HepG2 (cell line): ENCODE data around the gene GPR37L1. TPM values are rescaled to one million over a fixed set of nuclear protein-coding genes. Genes with fewer than 3 reads are reported as not detected.

ENCODE experiments used
- ATM ChIP-seq: fragments of 450-650 bp; IDR thresholded peaks from 2 replicates; pipeline ENCODE4 v1.7.1; 2017; ENCODE audit warnings: mild to moderate bottlenecking, borderline replicate concordance
- CBX1 ChIP-seq: IDR thresholded peaks from one replicate; pipeline ENCODE4 v1.6.1; 2016; ENCODE audit warnings: antibody characterized with exemption, low read depth
- FOXJ3 ChIP-seq: sonication (generic); formaldehyde crosslinking; IDR thresholded peaks from 2 replicates; pipeline ENCODE4 v1.4.0; 2020; ENCODE audit warnings: missing genetic modification reagents, mild to moderate bottlenecking, borderline replicate concordance
- FOXM1 ChIP-seq: sonication (generic); formaldehyde crosslinking; IDR thresholded peaks from 2 replicates; pipeline ENCODE4 v1.5.0; 2020; ENCODE audit warnings: missing genetic modification reagents
- HNRNPUL1 ChIP-seq: fragments of 200-400 bp; formaldehyde crosslinking; IDR thresholded peaks from 2 replicates; pipeline ENCODE4 v1.6.1; 2017; ENCODE audit warnings: low read depth, mild to moderate bottlenecking, low read length, moderate library complexity
- JARID2 ChIP-seq: sonication (generic); formaldehyde crosslinking; IDR thresholded peaks from 2 replicates; pipeline ENCODE4 v1.8.1; 2023; ENCODE audit warnings: missing genetic modification reagents, inconsistent platforms; ENCODE audit not compliant: insufficient replicate concordance
- MTF1 ChIP-seq: sonication (generic); formaldehyde crosslinking; IDR thresholded peaks from 2 replicates; pipeline ENCODE4 v1.5.0; 2020; ENCODE audit warnings: missing genetic modification reagents
- MYC ChIP-seq: sonication (generic); formaldehyde crosslinking; IDR thresholded peaks from 2 replicates; pipeline ENCODE4 v1.9.0; 2021; ENCODE audit warnings: missing genetic modification reagents, borderline replicate concordance
- NFE2L1 ChIP-seq: sonication (generic); formaldehyde crosslinking; IDR thresholded peaks from 2 replicates; pipeline ENCODE4 v1.4.0; 2020; ENCODE audit warnings: missing genetic modification reagents, mild to moderate bottlenecking, borderline replicate concordance
- NR2C2 ChIP-seq: sonication (generic); formaldehyde crosslinking; IDR thresholded peaks from 2 replicates; pipeline ENCODE4 v1.4.0; 2020; ENCODE audit warnings: missing genetic modification reagents, mild to moderate bottlenecking, moderate library complexity, borderline replicate concordance
- TOE1 ChIP-seq: sonication (generic); formaldehyde crosslinking; IDR thresholded peaks from 2 replicates; pipeline ENCODE4 v1.4.0; 2020; ENCODE audit warnings: mild to moderate bottlenecking, missing genetic modification reagents
- ZFP1 ChIP-seq: IDR thresholded peaks from 2 replicates; pipeline ENCODE4 v1.6.1; 2016
- ZNF256 ChIP-seq: sonication (generic); formaldehyde crosslinking; conservative IDR thresholded peaks from 2 replicates; pipeline ENCODE4 v1.4.0; 2020; ENCODE audit warnings: missing genetic modification reagents
- ZNF354B ChIP-seq: sonication (generic); formaldehyde crosslinking; IDR thresholded peaks from 2 replicates; pipeline ENCODE4 v1.8.0; 2022; ENCODE audit warnings: mild to moderate bottlenecking, missing genetic modification reagents
- ZNF713 ChIP-seq: sonication (generic); formaldehyde crosslinking; IDR thresholded peaks from 2 replicates; pipeline ENCODE4 v1.4.0; 2020; ENCODE audit warnings: mild to moderate bottlenecking, missing genetic modification reagents
- ZNF850 ChIP-seq: sonication (generic); formaldehyde crosslinking; conservative IDR thresholded peaks from 2 replicates; pipeline ENCODE4 v1.9.0; 2021; ENCODE audit warnings: mild to moderate bottlenecking, missing genetic modification reagents
- polyA plus RNA-seq, 8 experiments: library from polyadenylated mRNA; depleted of rRNA in 3 of 8; stranded (reverse) in 7 of 8; unstranded in 1 of 8; fragments of >200 nt; fragmentation: Illumina TruSeq in 4 of 8; extraction: Trizol in 4 of 8; gene quantifications; 2 replicates each; pipeline versions ENCODE4 v1.2.1 to v1.2.3, GENCODE V29; 2011 to 2016; ENCODE audit warnings: low read depth in 4 of 8, missing spikeins in 1 of 8, mixed read lengths in 1 of 8; ENCODE audit not compliant: insufficient read depth in 1 of 8
- total RNA-seq, 5 experiments: library from RNA; depleted of rRNA; stranded (reverse); fragments of >200 nt; fragmentation: Illumina TruSeq; extraction: Trizol; gene quantifications; 2 replicates each; pipeline ENCODE4 v1.2.3, GENCODE V29; 2016; ENCODE audit warnings: low read depth in 1 of 5
- TF ChIP-seq, protein P1 (sequence below): sonication (generic); formaldehyde crosslinking; IDR thresholded peaks from 2 replicates; pipeline ENCODE4 v1.5.1; 2020; ENCODE audit warnings: mild to moderate bottlenecking, missing genetic modification reagents, moderate library complexity
- TF ChIP-seq, protein P2 (sequence below): sonication (generic); formaldehyde crosslinking; IDR thresholded peaks from 2 replicates; pipeline ENCODE4 v1.8.1; 2023; ENCODE audit warnings: mild to moderate bottlenecking, missing genetic modification reagents
- TF ChIP-seq, protein P3 (sequence below): IDR thresholded peaks from 2 replicates; pipeline ENCODE4 v1.6.1; 2018; ENCODE audit warnings: missing genetic modification reagents, mild to moderate bottlenecking, missing compliant biosample characterization
- TF ChIP-seq, protein P4 (sequence below): sonication (generic); formaldehyde crosslinking; IDR thresholded peaks from 2 replicates; pipeline ENCODE4 v1.4.0; 2020; ENCODE audit warnings: missing genetic modification reagents
- TF ChIP-seq, protein P5 (sequence below), 2 experiments: sonication (generic) in 1 of 2; formaldehyde crosslinking in 1 of 2; IDR thresholded peaks; 2 replicates each; pipeline versions ENCODE4 v1.5.1 to v1.6.1; 2011 to 2020; ENCODE audit warnings: borderline replicate concordance in 1 of 2, low read depth in 1 of 2, low read length in 1 of 2, mild to moderate bottlenecking in 1 of 2, missing genetic modification reagents in 1 of 2, moderate library complexity in 1 of 2

Gene GPR37L1
- total and polyA plus RNA-seq, 2 of the 13 experiments (the other 11 are each of a cell fraction or from before 2014, with no cell fraction given), result 0.13 TPM; not detected in 1

DNA sequence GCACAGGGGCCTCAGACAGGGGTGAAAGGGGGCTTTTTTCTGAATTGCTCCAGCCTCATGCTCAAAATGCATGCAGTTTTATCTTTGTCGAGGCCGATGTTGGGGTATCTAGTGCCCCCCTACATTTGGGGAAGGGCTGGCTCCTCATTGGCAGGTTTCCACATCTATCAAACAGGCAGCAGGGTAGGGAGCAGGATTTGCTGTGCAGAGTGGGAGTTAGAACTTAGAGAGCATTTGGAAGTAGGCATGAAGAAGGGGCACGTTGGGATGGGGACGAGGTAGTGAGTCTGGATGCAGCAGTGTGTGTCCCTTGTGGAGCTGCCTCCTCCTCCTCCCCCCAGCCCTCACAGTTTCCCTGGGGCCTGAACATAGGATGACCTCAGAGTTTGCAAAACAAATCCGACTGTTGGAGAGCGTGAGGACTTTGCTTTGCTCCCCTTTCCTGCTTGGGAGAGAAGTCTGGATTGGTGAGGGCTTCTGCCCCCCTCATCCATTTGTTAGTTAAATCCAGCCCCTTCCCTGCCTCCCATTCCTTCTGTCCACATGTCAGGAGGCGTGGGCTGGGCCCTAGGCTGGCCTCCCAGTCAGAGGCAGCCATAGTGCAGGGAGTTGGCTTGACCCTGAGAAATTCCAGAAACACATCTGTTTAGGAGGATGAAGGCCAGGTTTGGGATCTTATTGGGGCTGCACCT, 36.9 kb upstream of the GPR37L1 start (continued):
- TF ChIP-seq FOXJ3, result no peak
- TF ChIP-seq NR2C2 (CRISPR knock-in tag), result peak; percentile 58; the same call in 1 of the 2 replicates
- no peak for TF ChIP-seq ATM
- TF ChIP-seq ZNF850 (CRISPR knock-in tag), result no peak
- TF ChIP-seq FOXM1, result no peak
- TF ChIP-seq HNRNPUL1, result no peak
- TF ChIP-seq NFE2L1 (CRISPR knock-in tag), result no peak
- no peak for TF ChIP-seq ZNF256 (CRISPR knock-in tag)
- no peak for TF ChIP-seq ZNF713 (CRISPR knock-in tag)
- no peak for TF ChIP-seq CBX1
- TF ChIP-seq, protein P1, sequence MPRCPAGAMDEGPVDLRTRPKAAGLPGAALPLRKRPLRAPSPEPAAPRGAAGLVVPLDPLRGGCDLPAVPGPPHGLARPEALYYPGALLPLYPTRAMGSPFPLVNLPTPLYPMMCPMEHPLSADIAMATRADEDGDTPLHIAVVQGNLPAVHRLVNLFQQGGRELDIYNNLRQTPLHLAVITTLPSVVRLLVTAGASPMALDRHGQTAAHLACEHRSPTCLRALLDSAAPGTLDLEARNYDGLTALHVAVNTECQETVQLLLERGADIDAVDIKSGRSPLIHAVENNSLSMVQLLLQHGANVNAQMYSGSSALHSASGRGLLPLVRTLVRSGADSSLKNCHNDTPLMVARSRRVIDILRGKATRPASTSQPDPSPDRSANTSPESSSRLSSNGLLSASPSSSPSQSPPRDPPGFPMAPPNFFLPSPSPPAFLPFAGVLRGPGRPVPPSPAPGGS (CRISPR knock-in tag), result no peak; the same call in 1 of the 2 replicates
- TF ChIP-seq MYC, result peak; percentile 93
- no peak for TF ChIP-seq ZFP1
- TF ChIP-seq MTF1 (CRISPR knock-in tag), result no peak
- TF ChIP-seq, protein P2, sequence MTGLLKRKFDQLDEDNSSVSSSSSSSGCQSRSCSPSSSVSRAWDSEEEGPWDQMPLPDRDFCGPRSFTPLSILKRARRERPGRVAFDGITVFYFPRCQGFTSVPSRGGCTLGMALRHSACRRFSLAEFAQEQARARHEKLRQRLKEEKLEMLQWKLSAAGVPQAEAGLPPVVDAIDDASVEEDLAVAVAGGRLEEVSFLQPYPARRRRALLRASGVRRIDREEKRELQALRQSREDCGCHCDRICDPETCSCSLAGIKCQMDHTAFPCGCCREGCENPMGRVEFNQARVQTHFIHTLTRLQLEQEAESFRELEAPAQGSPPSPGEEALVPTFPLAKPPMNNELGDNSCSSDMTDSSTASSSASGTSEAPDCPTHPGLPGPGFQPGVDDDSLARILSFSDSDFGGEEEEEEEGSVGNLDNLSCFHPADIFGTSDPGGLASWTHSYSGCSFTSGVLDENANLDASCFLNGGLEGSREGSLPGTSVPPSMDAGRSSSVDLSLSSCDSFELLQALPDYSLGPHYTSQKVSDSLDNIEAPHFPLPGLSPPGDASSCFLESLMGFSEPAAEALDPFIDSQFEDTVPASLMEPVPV (CRISPR knock-in tag), result no peak; the same call in 1 of the 2 replicates
- no peak; the same call in 1 of the 2 replicates for TF ChIP-seq TOE1
- TF ChIP-seq, protein P3, sequence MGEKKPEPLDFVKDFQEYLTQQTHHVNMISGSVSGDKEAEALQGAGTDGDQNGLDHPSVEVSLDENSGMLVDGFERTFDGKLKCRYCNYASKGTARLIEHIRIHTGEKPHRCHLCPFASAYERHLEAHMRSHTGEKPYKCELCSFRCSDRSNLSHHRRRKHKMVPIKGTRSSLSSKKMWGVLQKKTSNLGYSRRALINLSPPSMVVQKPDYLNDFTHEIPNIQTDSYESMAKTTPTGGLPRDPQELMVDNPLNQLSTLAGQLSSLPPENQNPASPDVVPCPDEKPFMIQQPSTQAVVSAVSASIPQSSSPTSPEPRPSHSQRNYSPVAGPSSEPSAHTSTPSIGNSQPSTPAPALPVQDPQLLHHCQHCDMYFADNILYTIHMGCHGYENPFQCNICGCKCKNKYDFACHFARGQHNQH (CRISPR knock-in tag), result peak; percentile 72
- no peak for TF ChIP-seq ZNF354B
- TF ChIP-seq, protein P4, sequence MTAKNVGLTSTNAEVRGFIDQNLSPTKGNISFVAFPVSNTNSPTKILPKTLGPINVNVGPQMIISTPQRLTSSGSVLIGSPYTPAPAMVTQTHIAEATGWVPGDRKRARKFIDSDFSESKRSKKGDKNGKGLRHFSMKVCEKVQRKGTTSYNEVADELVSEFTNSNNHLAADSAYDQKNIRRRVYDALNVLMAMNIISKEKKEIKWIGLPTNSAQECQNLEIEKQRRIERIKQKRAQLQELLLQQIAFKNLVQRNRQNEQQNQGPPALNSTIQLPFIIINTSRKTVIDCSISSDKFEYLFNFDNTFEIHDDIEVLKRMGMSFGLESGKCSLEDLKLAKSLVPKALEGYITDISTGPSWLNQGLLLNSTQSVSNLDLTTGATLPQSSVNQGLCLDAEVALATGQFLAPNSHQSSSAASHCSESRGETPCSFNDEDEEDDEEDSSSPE, result 0 out of 2 replicates have a peak, but pooled peaks have one; percentile 14
- TF ChIP-seq, protein P5, sequence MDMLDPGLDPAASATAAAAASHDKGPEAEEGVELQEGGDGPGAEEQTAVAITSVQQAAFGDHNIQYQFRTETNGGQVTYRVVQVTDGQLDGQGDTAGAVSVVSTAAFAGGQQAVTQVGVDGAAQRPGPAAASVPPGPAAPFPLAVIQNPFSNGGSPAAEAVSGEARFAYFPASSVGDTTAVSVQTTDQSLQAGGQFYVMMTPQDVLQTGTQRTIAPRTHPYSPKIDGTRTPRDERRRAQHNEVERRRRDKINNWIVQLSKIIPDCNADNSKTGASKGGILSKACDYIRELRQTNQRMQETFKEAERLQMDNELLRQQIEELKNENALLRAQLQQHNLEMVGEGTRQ (IDR thresholded peaks at IDR 0.05; ENCODE audit: low read depth, low read length), result no peak
- TF ChIP-seq, protein P5 (CRISPR knock-in tag; IDR thresholded peaks at IDR 0.05; ENCODE audit: borderline replicate concordance), result no peak
- no peak for TF ChIP-seq JARID2 (CRISPR knock-in tag)
